CMK (cell line): ENCODE results near the gene ADSL.
A peak's percentile ranks its signal among the peaks of the same experiment; 100 is the strongest.

Source experiments
- DNase-seq: peaks from one replicate; pipeline ENCODE4 v3.0.0-alpha.2; 2010; ENCODE audit warnings: low read depth

Gene ADSL

DNA sequence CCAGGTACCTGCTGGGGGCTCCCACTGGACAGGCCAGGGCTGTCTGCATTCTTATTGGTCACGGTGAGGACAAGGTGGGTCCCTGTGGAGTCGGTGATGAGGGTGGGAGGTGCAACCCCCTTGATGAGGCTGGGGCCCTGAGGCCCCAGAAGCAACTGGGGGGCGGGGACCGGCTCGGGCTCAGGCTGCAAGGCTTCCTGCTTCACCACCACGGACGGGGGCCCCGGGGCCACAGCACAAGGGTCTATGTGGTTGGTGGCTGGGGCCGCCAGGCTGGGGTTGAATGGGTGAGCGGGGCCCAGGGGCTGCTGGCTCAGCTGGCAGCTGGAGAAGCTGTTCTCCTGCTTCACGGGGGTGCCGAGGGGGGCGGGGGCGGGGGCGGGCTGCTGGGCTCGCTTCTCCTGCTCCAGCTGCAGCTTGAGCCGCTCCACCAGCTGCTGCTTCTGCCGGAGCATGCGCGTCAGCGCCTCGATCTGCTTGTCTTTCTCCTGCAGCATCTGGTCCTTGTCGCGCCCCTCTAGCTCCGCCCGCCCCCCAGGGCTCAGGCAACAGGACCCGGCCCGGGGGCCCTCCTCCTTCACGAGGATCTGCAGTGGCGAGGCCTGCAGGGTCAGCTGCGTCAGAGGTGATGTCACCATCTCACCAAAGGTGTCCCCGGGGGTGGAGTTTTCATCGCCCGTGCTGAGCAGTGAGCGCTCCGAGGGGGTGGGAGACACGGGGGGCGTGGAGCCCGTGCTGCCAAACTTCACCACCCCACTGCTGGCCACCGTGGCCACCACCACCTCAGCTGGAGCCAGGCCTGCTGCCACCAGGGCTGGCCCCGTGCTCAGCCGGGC is 72.3 kb downstream of the ADSL start:
- DNase-seq = no peak

- no peak for DNase-seq
Observed at GRCh38 chr22:40419718-40420117, 73.4 kb downstream of the ADSL start.

GRCh38 chr22:40420341-40421081 is 74.2 kb downstream of the ADSL start:
- no peak for DNase-seq

DNA sequence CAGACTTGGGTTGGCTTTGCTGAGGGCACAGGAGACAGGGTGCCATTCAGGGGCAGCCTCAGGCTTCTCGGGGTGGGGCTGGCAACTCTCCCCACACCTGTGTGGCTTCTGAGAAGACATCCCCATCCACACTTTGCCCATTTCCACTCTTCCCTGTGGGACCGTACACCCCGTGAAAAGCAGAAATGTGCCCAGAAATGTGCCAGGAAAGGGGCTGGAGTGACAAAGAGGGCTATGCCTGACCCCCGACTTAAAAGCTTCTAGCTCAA is 74.7 kb downstream of the ADSL start:
- no peak for DNase-seq

DNA sequence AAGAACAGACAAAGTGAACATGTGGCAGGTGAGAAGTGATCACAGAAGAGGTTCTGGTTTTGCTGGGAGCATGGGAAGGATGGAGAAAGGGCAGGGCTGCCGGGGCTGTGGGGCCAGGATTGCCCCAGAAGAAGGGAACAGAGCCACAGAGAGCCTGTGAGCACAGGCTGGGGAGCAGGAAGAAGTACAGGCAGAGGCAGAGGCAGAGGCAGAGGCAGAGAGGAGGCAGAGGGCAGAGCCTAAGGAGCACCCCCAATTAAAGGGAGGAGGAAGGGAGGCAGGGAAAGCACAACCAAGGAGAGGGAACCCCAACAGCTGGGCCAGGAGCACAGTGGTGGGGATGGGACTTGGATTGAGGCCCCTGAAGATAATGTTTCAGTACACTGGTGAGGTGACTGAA is 75.6 kb downstream of the ADSL start:
- DNase-seq = no peak

GRCh38 chr22:40422558-40423309 is 76.4 kb downstream of the ADSL start:
- no peak for DNase-seq

- DNase-seq = no peak
Observed at GRCh38 chr22:40423310-40423688, 77.0 kb downstream of the ADSL start.

- DNase-seq = no peak
Observed at GRCh38 chr22:40423882-40424640, 77.8 kb downstream of the ADSL start.

DNA sequence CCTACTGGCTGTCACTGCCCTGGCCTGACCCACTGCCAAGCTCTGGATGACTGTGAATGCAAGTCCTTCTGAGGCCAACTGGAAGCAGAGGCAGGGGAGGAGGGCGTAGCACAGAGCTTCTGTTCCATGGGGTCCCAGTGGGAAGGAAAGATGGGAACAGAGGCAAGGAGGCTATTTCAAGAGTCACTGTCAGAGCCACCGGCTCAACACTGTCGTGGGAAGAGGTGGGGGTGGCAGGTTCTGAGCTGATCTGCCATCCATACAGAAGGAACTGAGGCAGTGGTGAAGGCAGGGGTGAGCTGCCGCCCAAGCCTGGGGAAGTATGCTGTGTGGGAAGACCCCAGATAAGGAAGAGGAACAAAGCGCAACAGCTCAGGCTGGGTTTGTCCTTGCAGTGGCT is 78.8 kb downstream of the ADSL start:
- peak; percentile 29 for DNase-seq

DNA sequence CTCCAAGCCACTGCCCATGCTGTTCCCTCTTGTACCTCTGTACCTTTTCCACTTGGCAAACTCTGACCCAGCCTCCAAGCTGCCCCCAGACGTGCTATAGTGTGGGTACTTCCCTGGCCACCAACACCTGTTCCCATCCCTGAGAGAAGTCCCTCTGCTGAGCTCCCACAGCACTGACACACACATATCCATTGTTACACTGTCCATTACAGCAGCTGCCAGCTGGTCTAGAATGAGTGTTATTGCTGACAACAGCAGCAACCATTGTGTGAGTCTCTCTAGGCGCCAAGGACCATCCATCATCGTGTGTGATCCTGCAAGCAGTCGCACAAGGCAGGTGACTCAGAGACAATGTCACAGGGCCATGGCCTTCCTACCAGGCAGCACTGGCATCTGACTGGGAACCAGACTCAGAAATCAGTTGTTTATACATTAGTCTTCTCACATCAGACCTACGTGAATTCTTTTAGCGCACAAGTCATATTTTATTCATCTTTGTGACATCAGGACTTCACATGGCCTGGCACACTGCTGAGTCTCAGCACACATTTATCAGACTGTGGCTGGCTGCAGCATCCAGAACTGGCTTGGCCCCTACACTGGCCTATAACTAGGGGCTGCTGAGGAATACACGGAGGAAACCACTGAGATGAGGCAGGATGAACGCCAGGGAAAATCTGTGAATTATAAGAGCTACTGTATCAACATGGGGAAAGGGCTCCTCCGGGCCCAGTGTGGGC is 80.5 kb downstream of the ADSL start:
- DNase-seq = no peak

GRCh38 chr22:40428796-40429195 is 82.5 kb downstream of the ADSL start:
- no peak for DNase-seq

DNA sequence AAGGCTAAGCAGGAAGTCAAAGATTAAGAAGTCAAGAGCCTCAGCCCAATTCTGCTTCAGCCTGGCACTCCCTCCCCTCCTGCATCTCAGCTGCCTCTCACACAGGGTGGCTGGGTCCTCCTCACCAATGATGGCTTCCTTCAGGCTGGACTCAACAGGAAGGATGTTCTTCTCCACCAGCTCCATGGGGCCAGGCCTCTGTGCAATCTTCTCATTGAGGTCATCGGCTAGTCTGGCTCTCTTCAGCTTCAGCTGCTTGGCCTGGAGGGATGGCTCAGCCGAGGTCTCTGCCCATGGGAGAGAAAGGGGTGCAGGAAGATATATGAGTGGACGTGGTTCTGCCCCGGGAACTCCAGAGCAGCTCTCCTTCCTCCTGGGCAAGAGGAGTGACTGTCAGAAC is 83.2 kb downstream of the ADSL start:
- DNase-seq = no peak

- DNase-seq = no peak
Observed at GRCh38 chr22:40430991-40431390, 84.7 kb downstream of the ADSL start.

DNA sequence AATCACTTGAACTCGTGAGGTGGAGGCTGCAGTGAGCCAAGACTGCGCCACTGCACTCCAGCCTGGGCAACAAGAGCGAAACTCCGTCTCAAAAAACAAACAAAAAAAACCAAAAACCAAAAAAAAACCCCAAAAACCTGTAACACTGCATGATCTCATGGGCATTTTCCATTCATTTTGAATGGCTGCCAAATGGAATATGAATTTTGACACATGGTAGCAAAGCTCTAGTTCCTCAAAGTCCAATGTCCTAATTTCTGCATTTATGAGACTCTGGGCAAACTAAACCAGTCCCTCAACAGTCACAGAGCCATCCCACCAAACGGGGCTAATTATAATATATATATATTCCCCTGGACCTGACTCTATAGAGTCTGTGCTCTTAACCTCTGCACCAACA is 85.9 kb downstream of the ADSL start:
- no peak for DNase-seq

DNA sequence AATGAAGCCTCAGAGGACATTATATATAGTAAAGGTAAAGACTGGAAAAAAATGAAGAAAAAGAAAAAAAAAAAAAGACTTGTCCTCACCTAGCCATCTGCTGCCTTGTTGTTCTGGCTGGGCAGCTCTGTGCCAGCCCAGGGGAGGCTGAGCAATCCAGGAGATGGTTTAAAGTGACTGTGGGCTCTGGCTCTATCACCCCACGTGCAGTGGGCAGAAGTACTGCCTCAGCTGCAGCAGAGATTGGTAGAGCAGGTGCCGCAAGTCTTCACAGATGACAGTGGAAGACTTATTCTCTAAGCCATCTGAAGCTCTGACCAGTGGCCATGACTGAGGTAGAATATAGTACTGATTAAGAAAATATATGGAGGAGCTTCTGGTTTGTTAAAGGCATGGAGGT is 86.3 kb downstream of the ADSL start:
- DNase-seq = no peak

GRCh38 chr22:40433416-40434090 is 87.3 kb downstream of the ADSL start:
- DNase-seq = no peak

- no peak for DNase-seq
Observed at GRCh38 chr22:40434106-40434505, 87.8 kb downstream of the ADSL start.

DNA sequence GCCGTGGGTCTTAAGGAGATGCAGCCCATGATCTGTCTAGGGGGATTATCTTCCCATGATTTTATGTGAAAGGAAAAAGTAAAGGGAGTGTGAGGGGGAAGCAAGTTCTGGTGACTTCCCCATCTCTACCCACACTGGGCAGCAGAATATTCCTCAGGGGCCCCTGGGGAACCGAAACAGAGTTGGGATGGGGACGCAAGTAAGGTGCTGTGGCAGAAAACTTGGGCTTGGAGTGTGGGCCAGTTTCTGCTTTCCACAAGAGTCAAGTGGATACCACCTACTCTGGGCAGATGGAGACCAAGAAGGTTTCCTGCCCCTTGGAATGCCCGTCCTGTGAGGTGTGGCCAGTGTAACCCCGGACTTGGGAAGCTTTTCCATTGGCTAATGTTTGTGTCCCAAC is 88.4 kb downstream of the ADSL start:
- no peak for DNase-seq

DNA sequence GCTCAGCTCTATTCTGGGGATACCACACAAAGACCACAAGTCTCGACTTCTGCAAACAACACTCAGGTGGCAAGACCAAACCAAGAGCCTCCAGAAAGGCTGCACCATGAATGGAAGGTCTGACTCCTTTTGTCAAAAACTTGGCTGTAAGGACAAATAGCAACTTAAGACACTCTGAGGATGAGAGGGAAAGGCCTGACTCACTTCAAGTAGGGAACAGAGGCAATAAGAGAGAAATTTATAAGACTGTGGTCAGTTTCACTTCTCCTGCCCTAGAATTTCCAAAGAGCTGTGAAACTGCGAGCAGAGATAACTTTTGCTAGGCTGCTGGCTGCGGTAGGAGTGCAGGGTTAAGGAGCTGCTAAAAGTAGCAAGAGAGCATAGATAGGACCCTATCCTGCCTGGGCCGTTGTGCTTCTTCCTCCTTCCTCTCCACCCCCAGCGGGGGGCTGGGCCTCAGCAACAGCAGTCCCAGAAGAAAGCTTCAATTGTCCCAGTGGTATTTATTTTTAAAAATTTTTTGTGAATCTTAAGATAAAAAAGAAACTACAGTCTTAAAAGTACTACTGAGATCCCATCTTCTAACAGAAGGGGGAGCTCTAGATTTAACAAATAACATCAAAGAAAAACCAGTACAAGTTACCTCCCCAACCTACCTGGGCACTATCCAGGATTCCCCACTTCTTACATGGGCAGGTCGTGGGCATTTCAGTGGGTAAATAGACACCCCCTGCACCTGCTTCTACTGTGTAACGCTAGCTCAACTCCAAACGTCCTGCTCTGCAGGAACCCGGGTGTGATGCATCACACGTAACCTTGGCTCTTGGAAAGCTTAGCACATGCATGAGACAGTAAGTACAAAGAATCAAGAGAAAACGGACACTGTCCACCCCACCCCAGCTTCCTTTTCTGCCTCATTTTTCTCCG is 90.5 kb downstream of the ADSL start:
- DNase-seq = peak; percentile 93
